Progenitor cell of endocrine pancreas (in vitro differentiated cells): ENCODE data around the gene PRSS2. TPM values are rescaled to one million over a fixed set of nuclear protein-coding genes. Genes with fewer than 3 reads are reported as not detected.

Source experiments
- DNase-seq: peaks from one replicate; pipeline ENCODE4 v3.0.0; 2021; ENCODE audit warnings: low spot score; ENCODE audit not compliant: unreplicated experiment
- H3K27ac Mint-ChIP-seq: 2 replicates; pipeline ENCODE4 v1.8.0; 2021; ENCODE audit warnings: mild to moderate bottlenecking, moderate library complexity, mixed read lengths
- H3K27me3 Mint-ChIP-seq: 2 replicates; pipeline ENCODE4 v1.8.0; 2021; ENCODE audit warnings: mixed read lengths
- H3K36me3 Mint-ChIP-seq: 2 replicates; pipeline ENCODE4 v1.8.0; 2022; ENCODE audit warnings: mixed read lengths; ENCODE audit not compliant: insufficient read depth
- H3K4me1 Mint-ChIP-seq: 2 replicates; pipeline ENCODE4 v1.8.0; 2021; ENCODE audit warnings: low read depth, mixed read lengths
- H3K4me3 Mint-ChIP-seq: 2 replicates; pipeline ENCODE4 v1.8.0; 2021; ENCODE audit warnings: low read depth, mild to moderate bottlenecking, moderate library complexity, mixed read lengths
- H3K9me3 Mint-ChIP-seq: 2 replicates; pipeline ENCODE4 v1.8.0; 2021; ENCODE audit warnings: low read depth, mixed read lengths
- total RNA-seq: library from RNA; stranded (reverse); gene quantifications from 2 replicates; pipeline ENCODE4 v1.2.1, GENCODE V29; 2021
- TF ChIP-seq, protein P1 (sequence below): fragments of 200-600 bp; sonication (generic); IDR thresholded peaks from one replicate; pipeline ENCODE4 v1.5.0; 2021; ENCODE audit warnings: antibody characterized with exemption, mild to moderate bottlenecking; ENCODE audit not compliant: unreplicated experiment

The PRSS2 gene
- total RNA-seq, 1 donor from 2014 or later: 5.3 TPM

DNA sequence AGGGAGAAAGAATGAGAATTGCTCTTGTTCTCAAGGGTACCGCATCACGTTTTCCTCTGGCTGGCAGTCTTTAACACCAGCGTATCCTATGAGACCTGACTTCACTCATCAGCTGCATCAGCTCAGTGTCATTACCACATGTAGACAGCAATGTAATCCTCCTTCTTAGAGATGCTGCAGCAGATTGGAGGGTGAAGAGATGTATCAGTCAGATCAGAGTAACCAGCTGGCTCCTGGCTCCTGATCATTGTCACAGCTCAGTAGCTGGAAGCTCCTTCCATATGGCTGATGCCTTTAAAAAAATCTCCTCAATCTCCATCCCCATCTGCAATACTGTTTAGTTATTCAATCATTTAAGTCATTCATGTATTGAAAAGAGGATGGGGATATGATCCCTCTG, 44.4 kb downstream of the PRSS2 start:
- Mint-ChIP-seq H3K27me3 (peaks cover 21% of the 10 kb centered on the region), H3K4me1 (peaks cover 19% of the 10 kb centered on the region), H3K27ac (no peak overlapping the region)

DNA sequence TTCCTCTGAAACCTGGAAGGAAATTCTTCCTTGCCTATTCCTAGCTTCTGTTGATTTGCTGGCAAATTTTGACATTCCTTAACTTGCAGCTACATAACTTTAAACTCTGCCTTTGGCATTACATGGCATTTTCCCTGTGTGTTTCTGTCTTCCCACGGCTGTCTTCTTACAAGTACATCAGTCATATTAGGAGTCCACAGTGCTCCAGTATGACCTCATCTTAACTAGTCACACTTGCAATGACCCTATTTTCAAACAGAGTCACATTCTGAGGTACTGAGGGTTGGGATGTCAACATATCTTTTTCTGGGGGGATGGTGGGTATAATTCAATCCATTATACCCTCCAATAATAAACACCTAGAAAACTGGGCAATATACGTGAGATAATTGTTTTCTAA, 46.7 kb downstream of the PRSS2 start:
- Mint-ChIP-seq H3K27me3 (peaks cover 18% of the 10 kb centered on the region), H3K9me3 (peaks cover 9% of the 10 kb centered on the region)

More for the DNA sequence above, 44.4 kb downstream of the PRSS2 start:
- H3K36me3 Mint-ChIP-seq: no peaks in the 10 kb centered on the region
- TF ChIP-seq, protein P1, sequence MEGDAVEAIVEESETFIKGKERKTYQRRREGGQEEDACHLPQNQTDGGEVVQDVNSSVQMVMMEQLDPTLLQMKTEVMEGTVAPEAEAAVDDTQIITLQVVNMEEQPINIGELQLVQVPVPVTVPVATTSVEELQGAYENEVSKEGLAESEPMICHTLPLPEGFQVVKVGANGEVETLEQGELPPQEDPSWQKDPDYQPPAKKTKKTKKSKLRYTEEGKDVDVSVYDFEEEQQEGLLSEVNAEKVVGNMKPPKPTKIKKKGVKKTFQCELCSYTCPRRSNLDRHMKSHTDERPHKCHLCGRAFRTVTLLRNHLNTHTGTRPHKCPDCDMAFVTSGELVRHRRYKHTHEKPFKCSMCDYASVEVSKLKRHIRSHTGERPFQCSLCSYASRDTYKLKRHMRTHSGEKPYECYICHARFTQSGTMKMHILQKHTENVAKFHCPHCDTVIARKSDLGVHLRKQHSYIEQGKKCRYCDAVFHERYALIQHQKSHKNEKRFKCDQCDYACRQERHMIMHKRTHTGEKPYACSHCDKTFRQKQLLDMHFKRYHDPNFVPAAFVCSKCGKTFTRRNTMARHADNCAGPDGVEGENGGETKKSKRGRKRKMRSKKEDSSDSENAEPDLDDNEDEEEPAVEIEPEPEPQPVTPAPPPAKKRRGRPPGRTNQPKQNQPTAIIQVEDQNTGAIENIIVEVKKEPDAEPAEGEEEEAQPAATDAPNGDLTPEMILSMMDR: no peak
- no peak for DNase-seq
- no peaks in the 10 kb centered on the region for H3K9me3 Mint-ChIP-seq
- H3K4me3 Mint-ChIP-seq: no peak overlapping the region

DNA sequence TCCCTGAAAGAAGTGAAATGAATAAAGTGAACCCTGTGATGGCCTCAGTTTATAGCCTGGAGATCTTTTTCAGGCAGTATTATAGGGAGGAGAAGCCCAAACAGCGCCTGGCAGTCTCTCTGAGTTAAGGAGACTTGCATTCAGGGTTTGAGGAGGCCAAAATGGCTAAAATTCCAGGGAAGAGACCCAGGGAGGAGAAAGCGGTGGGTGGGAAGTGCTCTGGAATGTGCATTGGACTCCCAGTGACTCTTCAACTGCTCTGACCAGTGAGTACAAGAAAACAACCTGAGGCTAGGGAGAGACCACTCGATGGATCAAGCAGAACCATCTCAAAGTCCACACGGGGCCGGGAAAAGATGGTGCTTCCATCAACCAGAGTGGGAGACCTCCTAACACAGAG, 48.8 kb downstream of the PRSS2 start:
- Mint-ChIP-seq H3K4me1 (peaks cover under 1% of the 10 kb centered on the region), H3K27me3 (peaks cover 15% of the 10 kb centered on the region), H3K27ac (no peak overlapping the region), H3K9me3 (peaks cover 15% of the 10 kb centered on the region), H3K36me3 (no peaks in the 10 kb centered on the region), H3K4me3 (no peak overlapping the region)
- TF ChIP-seq, protein P1: no peak
- DNase-seq: no peak

More for the DNA sequence above, 46.7 kb downstream of the PRSS2 start:
- TF ChIP-seq, protein P1: no peak
- Mint-ChIP-seq H3K4me1 (peaks cover 18% of the 10 kb centered on the region), H3K4me3 (no peak overlapping the region), H3K36me3 (no peaks in the 10 kb centered on the region), H3K27ac (no peak overlapping the region)
- DNase-seq: no peak

DNA sequence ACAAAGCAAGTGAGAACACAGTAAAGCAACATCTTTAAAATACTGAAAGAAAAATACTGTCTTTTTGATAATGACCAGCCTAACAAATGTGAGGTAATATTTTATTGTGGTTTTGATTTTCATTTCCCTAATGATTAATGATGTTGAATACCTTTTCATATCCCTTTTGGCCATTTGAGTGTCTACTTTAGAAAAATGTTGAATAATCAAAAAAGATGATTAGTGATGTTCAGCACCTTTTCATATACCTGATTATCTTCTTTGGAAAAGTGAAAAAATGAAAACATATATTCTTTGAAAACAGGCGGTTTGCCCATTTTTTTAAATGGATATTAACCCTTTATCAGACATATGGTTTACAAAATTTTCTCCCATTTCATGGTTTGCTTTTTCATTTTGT, 51.9 kb downstream of the PRSS2 start:
- Mint-ChIP-seq H3K4me3 (no peak overlapping the region), H3K4me1 (no peaks in the 10 kb centered on the region), H3K27me3 (peaks cover 6% of the 10 kb centered on the region), H3K9me3 (peaks cover 23% of the 10 kb centered on the region), H3K36me3 (no peaks in the 10 kb centered on the region), H3K27ac (no peak overlapping the region)
- TF ChIP-seq, protein P1: no peak
- DNase-seq: no peak

Other genes starting within 250 kb of the PRSS2 start
- 26.9 and 32.1 TPM in 2 replicates for gene PRSS1, start 21.5 kb upstream of the PRSS2 start, total RNA-seq
- gene EPHB6, start 84.1 kb downstream of the PRSS2 start, total RNA-seq: 24.8 and 28.8 TPM in 2 replicates
- gene TRPV6, start 114.8 kb downstream of the PRSS2 start, total RNA-seq: 5.7 and 6.2 TPM in 2 replicates
- gene TRPV5, start 162.8 kb downstream of the PRSS2 start, total RNA-seq: 0.13 and 0.14 TPM in 2 replicates
- not detected in 2 replicates for gene LLCFC1, start 168.5 kb downstream of the PRSS2 start, total RNA-seq
- gene KEL, start 191.4 kb downstream of the PRSS2 start, total RNA-seq: 1.7 and 1.9 TPM in 2 replicates